IPS DF 4.7 (cell line): ENCODE data around the gene PXN.
"Not testable (repeated sequence)": the region's sequence is repeated elsewhere in the genome, so short reads cannot be mapped to it uniquely, and the experiment has no call there.

Source experiments
- DNase-seq: peaks from one replicate; pipeline ENCODE4 v3.0.0-alpha.2; 2013; ENCODE audit warnings: low spot score; ENCODE audit errors: extremely low read depth

PXN gene

GRCh38 chr12:120211904-120212283, 53.6 kb downstream of the PXN start:
- no peak for DNase-seq

DNA sequence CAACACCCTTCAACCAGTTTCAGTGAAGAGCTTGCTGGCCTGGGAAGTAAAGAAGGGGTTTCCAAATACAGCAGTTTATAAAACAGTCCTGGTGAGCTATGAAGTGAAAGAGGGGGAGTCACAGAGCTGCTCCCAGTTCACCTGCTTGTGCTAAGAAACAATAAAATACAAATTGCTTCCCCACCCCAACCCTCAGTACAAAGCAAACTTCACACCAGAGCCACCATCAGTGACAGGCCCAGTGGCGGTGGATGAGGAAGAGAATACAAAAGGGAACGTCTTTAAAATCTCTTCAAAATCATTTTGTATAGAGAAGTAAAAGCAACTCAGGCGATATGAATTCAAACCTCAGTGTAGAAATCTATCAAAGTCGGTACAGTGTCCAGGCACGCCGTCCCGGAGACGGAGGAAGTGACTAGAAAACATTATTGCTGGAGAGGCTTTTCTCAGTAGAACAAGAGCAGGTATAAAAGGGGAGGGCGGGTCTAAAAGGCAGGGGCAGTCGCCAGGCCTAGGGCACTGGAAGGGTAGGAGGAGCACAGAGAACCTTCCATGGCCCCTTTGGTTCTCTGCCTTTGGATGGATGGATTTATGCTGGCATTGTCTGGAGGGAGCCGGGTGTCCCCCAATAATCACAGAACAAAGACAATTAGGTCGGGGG, 54.2 kb downstream of the PXN start:
- DNase-seq, result no peak

DNA sequence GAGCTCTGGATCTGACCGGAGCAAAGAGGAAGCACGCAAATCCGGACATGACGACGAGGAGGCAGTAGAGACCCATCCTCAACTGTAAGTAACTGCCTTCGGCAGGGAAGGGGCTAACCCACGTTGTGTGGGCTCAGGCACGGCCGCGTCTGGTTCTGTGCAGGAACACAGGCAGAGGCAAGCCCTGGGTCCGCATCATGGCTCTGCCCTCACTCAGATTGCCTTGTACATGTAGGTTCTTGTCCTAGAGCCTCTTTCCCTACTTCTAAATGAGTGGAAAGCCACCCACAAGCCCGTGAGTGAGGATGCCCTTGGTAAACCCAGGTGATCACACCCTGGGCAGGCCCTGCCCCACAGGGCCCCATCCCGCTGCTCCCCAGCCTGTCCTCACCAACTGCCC, 55.7 kb downstream of the PXN start:
- no peak for DNase-seq

DNA sequence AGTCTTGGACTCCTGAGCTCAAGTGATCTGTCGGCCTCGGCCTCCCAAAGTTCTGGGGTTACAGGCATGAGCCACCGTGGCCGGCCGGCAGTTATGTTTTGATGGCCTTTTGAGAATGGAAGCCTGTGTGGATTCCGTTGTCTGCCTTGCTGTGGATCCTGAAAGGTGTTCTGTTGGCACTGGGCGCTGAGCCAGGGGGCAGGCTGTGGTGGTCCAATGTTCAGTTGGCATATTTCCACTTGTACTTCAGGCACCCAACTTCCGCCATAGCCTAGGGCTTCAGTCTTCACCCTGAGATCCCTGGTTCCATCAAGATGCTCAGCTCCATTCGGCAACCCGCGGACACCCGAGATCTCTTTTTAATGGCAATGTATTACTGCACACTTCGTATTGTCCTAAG, 58.3 kb downstream of the PXN start:
- no peak for DNase-seq

GRCh38 chr12:120206781-120207180, 58.7 kb downstream of the PXN start:
- not testable (repeated sequence) for DNase-seq

DNA sequence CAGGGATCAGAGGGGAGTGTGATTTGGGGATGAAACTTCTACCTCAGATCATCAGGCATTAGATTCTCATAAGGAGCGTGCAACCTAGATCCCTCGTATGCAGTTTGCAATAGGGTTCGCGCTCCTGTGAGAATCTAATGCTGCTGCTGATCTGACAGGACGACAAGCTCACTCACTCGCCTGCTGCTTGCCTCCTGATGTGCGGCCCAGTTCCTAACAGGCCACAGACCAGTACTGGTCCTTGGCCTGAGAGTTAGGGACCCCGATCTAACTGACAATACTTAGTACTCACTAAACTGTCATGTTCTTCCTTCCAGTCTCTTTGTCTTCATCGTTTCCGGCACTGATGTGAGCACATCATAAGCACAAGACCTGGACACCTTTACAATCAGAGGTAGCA, 59.3 kb downstream of the PXN start:
- DNase-seq, result no peak

DNA sequence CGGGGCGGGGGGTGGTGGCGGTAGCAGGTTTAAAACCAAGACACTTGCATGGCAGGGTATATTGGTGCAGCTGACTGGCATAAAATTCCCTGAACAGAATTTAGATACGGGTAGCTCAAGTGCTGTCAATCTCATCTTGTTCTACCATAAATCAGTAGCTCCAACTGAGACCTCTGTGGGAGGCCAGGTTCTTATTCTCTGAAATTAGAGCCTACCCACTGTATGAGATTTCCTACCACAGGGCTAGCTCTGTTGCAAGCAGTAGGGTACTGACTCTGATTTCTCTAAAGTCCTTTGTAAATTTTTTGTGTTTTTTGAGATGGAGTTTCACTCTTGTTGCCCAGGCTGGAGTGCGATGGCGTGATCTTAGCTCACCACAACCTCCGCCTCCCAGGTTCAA, 61.4 kb downstream of the PXN start:
- no peak for DNase-seq

- DNase-seq, result no peak
These were observed 65.1 kb downstream of the PXN start for GRCh38 chr12:120200364-120200800.

GRCh38 chr12:120199595-120200306, 65.8 kb downstream of the PXN start:
- DNase-seq, result no peak

DNA sequence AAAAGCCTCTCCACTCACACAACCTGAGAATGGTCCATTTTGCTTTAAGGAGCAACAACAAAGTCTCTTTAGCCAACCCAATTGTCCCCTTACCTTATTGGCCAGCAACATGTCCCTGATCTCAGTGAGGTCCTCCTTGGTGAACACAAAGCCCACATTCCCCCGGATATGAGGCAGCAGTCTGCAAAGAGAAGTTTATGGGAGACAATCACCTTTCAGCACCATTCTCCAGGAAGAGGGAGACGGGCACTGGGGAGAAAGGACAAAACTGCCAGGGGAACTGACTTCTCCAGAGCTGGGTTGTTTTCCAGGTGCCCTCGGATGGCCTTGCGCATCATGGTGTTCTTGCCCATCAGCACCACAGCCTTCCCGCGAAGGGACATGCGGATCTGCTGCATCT, 66.5 kb downstream of the PXN start:
- no peak for DNase-seq

- no peak for DNase-seq
These were observed 68.0 kb downstream of the PXN start for GRCh38 chr12:120197542-120197887.

DNA sequence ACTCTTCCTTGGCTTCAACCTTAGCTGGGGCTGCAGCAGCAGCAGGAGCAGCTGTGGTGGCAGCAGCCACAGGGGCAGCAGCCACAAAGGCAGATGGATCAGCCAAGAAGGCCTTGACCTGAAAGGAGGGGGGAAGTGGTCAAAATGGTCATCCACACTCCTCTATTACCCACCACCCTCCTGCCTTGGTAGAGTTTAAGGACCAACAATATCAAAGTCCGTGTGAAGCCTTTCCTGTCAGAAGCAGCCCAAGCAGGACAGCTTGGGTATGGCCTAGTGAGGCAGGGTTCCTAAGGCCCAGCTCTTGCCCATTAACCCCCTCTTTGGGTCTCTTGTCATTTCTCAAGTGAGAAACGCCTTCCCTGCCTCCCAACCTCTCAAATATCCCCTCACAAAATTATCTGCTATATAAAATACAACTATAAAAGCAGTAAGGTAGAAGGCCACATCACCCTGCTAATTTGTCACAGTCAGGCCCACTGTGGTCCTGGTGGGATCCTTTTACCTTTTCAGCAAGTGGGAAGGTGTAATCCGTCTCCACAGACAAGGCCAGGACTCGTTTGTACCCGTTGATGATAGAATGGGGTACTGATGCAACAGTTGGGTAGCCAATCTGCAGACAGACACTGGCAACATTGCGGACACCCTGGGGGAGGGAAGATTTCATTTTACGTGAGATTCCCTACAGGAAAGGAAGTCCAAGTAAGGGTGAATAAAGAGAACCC, 68.6 kb downstream of the PXN start:
- DNase-seq, result not testable (repeated sequence)

- DNase-seq, result no peak
These were observed 69.2 kb downstream of the PXN start for GRCh38 chr12:120196363-120196762.

DNA sequence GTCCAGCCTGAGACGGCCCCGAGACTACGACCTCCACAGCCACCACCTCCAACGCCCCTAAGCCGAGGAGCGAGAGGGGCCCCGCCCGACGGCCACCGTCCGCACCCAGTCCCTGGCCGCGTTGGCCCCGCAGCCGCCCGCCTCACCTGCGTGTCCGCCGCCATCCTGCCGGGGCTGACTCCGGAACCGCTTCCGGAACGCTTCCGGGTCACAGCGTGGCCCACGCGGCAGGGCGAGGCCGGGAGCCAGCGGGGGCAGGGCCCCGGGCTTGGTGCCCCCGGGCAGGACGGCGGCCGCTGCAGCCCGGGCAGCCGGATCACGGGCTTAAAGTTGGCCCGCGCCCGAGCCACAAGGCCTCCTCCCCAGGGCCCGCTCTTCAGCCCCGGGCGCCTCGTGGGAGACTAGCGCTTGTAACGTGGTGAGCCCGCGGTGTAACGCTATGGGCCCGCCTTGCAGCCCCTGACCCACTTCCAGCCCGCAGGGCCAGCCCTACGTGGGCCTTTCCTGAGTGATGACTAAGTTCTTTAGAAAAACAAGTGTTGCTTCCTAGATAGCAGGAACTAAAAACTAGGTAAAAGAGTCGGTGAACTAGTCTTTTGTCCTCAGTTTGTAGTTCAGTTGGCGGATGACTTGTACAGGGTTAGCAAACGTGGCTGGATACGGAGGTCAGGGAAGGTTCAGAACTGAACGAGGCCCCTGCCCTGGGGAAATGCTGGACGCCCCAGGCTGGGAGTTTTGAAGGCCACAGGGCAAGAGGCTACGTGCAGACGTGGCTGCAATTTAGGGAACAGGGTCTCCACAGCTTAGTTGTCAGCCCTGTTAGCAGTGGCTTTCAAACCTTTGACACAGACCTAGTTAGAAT, 70.8 kb downstream of the PXN start, which contains the start of gene GCN1:
Gene GCN1, minus strand, starts transcription at position 182 of the 862 bp plus-strand sequence. Its CDS starts 18 bp downstream, at position 164.
- DNase-seq, result no peak

DNA sequence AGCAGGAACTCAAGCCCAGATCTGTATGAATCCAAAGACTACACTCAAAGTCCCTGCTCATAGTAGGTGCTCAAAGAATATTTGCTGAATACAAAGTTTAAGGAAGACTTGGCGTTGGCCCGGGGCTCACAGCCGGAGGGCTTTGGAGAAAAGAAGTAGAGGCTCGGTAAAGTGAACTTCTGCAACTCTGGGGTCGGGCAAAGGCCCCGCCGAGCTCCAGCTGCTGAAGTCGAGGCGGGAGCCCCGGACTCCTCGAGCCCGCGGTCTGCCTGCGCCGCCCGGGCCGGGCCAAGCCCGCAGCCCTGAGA, 71.3 kb downstream of the PXN start:
- no peak for DNase-seq

GRCh38 chr12:120193286-120193685, 72.2 kb downstream of the PXN start:
- DNase-seq, result not testable (repeated sequence)

GRCh38 chr12:120190985-120191480, 74.5 kb downstream of the PXN start:
- no peak for DNase-seq

DNA sequence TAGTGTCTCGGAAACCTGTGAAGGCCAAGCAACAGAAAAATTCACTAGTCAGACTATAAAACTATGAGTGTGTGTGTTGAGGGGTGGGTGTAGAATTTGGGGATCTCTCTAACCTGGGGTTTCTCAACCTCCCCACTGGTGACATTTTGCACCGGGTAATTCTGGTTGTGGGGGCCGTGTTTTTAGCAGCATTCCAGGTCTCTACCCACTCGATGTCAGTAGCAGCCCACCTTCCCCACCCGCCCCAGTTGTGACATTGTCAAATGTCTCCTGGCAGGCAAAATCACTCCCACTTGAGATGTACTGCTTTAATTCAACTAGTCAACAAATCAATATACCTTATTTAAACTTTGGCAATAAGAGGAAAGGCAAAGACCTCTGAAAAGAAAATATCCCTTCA, 75.1 kb downstream of the PXN start:
- DNase-seq, result no peak

DNA sequence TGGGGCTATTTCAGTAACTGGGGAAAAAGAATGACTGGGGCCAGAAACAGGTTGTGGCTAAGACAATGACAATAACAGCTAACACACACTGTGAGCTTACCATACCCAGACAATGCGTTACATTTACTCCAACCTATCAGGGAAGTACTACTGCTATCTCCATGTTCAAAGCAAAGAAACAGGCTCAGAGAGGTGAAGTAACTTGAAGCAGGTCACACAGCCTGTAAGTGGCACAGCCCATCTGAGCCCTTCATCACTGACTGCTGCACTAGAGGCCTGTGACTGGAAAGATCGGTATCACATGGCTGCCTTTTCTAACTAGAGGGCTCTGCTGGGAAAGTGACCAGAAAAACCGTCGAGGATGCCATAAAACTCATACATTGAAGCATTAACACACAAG, 78.9 kb downstream of the PXN start:
- no peak for DNase-seq

DNA sequence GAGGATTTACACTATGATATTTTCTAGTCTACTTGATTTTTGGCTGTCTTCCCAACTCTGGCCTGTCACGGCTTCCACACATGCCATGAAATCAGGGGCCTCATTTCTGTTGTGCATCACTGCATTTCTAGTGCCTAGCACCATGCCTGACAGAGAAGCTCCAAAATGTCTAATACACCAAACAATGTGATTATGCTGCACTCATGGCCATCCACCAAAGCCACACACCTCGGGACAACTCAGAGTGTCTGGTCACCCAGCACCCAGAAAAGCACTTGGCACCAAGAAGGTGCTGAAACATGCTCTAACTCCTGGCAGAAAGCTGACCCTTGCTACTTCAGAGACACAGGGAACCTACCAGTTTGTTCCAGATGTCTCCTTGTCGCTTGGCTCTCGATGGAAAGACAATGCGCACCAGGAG, 82.3 kb downstream of the PXN start:
- no peak for DNase-seq

DNA sequence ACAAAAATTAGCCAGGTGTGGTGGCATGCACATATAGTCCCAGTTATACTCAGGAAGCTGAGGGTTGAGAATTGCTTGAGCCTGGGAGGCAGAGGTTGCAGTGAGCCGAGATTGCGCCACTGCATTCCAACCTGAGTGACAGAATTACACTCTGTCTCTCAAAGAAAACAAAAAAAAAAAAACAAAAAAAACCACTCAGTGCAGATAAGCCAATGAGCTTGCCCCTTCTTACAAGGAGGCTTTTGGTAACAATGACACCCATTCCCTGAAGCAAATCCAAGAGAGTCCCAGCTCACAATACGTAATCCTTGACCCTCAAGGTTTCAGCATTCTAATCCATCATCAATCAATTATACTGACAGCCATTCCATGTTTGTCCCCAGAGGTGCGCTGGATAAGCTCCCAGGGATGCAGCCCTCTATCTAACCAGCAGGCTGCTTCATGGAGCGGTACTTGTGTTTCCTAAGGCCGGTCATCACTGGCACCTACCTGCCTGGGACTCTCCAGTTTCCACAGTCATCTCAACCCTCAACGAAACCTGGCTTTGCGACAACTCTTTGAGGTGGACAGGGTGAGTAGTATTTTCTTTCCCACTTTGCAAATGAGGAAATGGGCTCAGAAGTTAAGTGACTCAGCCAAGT, 83.4 kb downstream of the PXN start:
- DNase-seq, result no peak
